ENCODE data around the gene PHEX. TPM values are rescaled to one million over a fixed set of nuclear protein-coding genes. Genes with fewer than 3 reads are reported as not detected.

PHEX gene
- total RNA-seq, 2 donors from 2014 or later = not detected

DNA sequence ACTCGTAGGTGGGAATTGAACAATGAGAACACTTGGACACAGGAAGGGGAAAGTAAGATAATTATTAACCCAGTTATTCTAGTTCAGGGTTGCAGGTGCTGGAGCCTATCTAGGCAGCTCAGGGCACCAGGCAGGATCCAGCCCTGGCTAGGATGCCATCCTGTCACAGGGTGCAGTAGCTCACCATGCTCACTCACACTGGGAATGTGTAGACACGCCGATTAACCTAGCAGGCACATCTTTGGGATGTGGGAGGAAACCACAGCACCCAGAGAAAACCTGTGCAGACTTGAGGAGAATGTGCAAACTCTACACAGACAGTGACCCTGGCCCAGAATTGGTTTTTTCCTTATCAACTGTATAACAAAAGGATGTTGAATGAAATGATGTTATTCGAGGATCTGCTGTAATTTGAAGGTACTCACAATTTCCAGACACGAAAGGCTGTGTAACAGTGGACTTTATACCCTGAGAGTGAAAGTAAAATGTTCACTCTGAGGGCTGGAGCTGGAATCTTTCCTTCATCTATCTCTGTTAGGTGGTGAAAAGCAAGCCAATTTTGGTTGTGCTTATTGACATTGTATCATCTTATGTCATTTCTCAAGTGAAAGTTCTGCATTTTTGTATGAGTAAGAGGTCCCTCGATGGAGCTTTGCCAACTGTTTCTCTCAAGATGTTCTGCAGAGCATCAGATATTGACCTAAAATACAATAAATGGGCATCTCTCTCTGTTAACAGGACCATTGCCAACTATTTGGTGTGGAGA, 78.8 kb downstream of the PHEX start:
- Histone ChIP-seq H3K27ac (no peak overlapping the region), H3K4me3 (no peak overlapping the region), H3K4me1 (no peaks in the 10 kb centered on the region), H3K36me3 (no peaks in the 10 kb centered on the region), H3K9me3 (no peaks in the 10 kb centered on the region), H3K27me3 (no peaks in the 10 kb centered on the region)
- DNase-seq (ENCODE audit: low spot score) = no peak
- TF ChIP-seq, protein P1, sequence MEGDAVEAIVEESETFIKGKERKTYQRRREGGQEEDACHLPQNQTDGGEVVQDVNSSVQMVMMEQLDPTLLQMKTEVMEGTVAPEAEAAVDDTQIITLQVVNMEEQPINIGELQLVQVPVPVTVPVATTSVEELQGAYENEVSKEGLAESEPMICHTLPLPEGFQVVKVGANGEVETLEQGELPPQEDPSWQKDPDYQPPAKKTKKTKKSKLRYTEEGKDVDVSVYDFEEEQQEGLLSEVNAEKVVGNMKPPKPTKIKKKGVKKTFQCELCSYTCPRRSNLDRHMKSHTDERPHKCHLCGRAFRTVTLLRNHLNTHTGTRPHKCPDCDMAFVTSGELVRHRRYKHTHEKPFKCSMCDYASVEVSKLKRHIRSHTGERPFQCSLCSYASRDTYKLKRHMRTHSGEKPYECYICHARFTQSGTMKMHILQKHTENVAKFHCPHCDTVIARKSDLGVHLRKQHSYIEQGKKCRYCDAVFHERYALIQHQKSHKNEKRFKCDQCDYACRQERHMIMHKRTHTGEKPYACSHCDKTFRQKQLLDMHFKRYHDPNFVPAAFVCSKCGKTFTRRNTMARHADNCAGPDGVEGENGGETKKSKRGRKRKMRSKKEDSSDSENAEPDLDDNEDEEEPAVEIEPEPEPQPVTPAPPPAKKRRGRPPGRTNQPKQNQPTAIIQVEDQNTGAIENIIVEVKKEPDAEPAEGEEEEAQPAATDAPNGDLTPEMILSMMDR (IDR thresholded peaks at IDR 0.05) = no peak

DNA sequence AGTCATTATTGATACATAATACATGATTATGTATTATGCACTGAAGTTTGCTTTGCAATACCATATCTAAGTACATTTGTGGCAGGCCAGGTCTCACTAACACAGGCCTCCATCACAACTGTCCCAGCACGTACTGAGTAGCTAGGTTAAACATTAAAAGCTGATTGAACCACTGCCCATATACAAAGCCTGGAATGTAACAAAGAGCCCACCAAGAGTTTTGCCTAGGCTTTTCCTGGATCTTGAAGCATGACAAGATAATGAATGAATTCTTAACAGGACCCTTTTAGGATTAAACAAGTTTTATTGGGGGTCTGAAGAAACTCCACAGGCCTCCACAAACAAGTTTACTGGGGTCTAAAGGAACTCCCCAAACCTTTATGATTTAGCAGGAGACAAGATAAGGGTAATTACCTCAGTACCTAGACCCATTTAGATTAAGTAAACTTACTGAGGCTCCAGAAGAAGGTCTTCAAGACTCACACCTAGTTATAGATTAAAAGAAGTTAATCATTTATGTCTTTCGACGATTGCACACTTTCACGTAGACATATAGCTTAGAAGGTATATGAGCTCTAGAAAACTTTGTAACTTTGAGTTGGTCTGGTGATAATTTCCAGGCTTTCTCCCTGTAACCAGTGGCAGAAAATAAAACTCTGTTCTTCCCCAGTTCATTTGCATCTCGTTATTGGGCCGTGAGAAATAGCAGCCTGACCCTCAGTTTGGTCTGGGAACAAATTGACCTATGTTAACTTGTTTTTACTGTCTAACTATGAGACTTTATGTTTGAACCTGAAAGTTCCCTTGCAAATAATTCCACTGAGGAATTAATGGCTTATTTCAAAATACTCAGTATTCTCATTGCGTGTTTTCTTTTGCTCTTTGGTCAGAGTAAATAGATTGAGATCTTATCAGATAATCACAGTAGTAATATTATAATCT, 84.8 kb downstream of the PHEX start:
- H3K4me1 ChIP-seq = no peaks in the 10 kb centered on the region
- TF ChIP-seq, protein P1 (IDR thresholded peaks at IDR 0.05) = no peak
- no peak for DNase-seq (ENCODE audit: low spot score)
- no peak overlapping the region for H3K4me3 ChIP-seq
- H3K36me3 ChIP-seq = no peaks in the 10 kb centered on the region
- no peaks in the 10 kb centered on the region for H3K27me3 ChIP-seq
- H3K27ac ChIP-seq = no peak overlapping the region
- no peaks in the 10 kb centered on the region for H3K9me3 ChIP-seq

DNA sequence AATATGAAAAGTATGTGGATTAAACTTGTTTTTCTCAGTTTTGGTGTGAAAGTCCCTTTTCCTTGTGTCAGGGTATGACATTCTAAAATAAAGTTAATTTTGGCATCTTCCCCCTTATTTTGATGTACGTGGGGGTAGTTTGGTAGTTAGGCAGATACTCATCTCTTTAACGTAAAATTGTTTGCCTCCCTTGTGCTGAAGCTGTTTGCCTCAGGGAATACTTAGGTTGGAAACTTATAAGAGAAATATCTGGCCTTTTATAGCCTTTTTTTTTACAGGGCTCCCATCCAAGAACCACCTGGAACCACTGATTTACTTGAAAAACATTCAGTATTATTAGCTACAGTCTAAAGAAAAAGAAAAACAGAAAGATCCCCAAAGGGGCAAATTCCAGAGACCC, 85.5 kb downstream of the PHEX start:
- Histone ChIP-seq H3K27ac (no peak overlapping the region), H3K4me1 (no peaks in the 10 kb centered on the region)
- TF ChIP-seq, protein P1 (IDR thresholded peaks at IDR 0.05) = no peak

DNA sequence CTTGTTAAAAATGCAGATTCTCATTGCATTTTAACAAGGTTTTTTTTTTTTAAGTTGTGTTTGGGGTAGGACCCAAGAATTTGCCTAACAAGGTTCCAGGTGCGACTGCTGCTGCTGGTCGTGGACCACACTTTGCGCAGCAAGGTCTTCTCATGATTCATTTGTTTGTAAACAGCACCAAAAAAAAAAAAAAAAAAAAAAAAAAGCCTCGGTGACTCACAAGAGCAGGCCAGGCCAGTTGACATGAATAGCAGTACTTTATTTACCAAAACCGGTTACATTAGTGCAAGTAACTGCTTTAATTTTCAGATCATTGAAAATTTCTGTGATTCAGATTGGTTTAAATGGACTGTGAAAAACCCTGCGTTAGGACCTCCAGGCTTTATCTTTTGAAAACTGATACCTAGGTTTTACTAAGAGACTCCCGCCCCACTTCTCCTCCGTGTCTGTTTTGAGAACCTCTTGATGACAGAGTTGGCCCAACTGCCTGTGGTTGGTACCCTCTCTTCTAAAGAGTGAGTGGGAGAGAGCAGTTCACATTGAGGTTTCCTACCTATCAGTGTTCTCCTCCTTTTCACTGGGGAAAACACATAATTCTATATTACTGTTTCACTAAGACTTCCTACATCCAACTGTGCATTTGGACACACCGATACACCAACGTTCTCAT, 86.2 kb downstream of the PHEX start:
- Histone ChIP-seq H3K27me3 (no peaks in the 10 kb centered on the region), H3K4me1 (no peaks in the 10 kb centered on the region), H3K9me3 (no peaks in the 10 kb centered on the region), H3K36me3 (no peaks in the 10 kb centered on the region), H3K27ac (no peak overlapping the region), H3K4me3 (no peak overlapping the region)
- DNase-seq (ENCODE audit: low spot score) = no peak
- TF ChIP-seq, protein P1 (IDR thresholded peaks at IDR 0.05) = no peak

More for the DNA sequence above, 85.5 kb downstream of the PHEX start:
- H3K27me3 ChIP-seq = no peaks in the 10 kb centered on the region
- no peak for DNase-seq (ENCODE audit: low spot score)
- H3K4me3 ChIP-seq = no peak overlapping the region
- H3K36me3 ChIP-seq = no peaks in the 10 kb centered on the region
- H3K9me3 ChIP-seq = no peaks in the 10 kb centered on the region

DNA sequence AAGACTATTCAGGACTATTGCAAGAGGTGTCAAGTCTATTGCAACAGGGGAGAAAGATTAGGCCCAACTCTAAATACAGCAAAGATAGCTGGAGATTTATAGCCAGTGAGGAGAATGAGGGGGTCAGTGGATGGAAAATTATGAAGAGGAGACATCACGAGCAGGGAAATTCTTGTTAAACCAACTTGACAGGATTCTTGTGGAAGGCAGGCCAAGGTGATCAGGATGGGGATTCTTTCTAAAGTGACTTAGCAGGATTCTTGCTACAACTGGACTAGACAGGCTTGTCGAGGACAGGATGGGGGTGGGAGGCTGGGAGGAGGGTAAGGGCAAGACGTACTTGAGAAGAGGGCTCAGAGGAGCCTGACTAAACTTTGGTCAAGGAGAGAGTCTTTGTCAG, 89.0 kb downstream of the PHEX start:
- DNase-seq (ENCODE audit: low spot score) = no peak
- Histone ChIP-seq H3K27ac (no peak overlapping the region), H3K27me3 (no peaks in the 10 kb centered on the region), H3K9me3 (no peaks in the 10 kb centered on the region), H3K36me3 (no peaks in the 10 kb centered on the region), H3K4me1 (no peaks in the 10 kb centered on the region), H3K4me3 (no peak overlapping the region)
- TF ChIP-seq, protein P1 (IDR thresholded peaks at IDR 0.05) = no peak

Measured in right atrium auricular region (tissue), 2 donors.